A673 (cell line): ENCODE data around the gene CLDN14. TPM values are rescaled to one million over a fixed set of nuclear protein-coding genes. Genes with fewer than 3 reads are reported as not detected.

Source experiments
- BruUV-seq: library from RNA; stranded (reverse); fragments of 400-500 nt; replicated peaks from 2 replicates; lab custom pipeline; 2021; lab: Mats Ljungman, UMichigan
- CTCF ChIA-PET: fragments of 300-600 bp; sonication (Branson Sonifier 250); formaldehyde crosslinking; loops from one replicate; lab custom pipeline; 2022; ENCODE audit warnings: antibody characterized with exemption; lab: Charles Lee
- POLR2A ChIA-PET: fragments of 300-600 bp; sonication (Branson Sonifier 250); formaldehyde crosslinking; loops from one replicate; lab custom pipeline; 2022; ENCODE audit warnings: antibody characterized with exemption; ENCODE audit not compliant: low non-redundant PET; lab: Charles Lee
- DNase-seq: peaks from one replicate; pipeline ENCODE4 v3.0.0-alpha.2; 2015; ENCODE audit warnings: low spot score
- H3K27ac ChIP-seq: fragments of 200-600 bp; sonication (generic); 2 replicates; pipeline ENCODE4 v1.5.1; 2016; ENCODE audit warnings: mixed run types, low read depth, mild to moderate bottlenecking, mixed read lengths, antibody characterized with exemption, low read length; ENCODE audit not compliant: poor library complexity, severe bottlenecking
- H3K27me3 ChIP-seq: fragments of 200-600 bp; sonication (generic); replicated peaks from 2 replicates; pipeline ENCODE4 v1.6.1; 2017; ENCODE audit warnings: mixed run types, low read depth, mild to moderate bottlenecking, mixed read lengths, antibody characterized with exemption, low read length; ENCODE audit not compliant: insufficient read depth, poor library complexity
- H3K36me3 ChIP-seq: fragments of 200-600 bp; sonication (generic); 2 replicates; pipeline ENCODE4 v1.6.1; 2016; ENCODE audit warnings: mixed run types, mild to moderate bottlenecking, mixed read lengths, antibody characterized with exemption, low read length; ENCODE audit not compliant: insufficient read depth, poor library complexity, severe bottlenecking
- H3K4me1 ChIP-seq: fragments of 200-600 bp; sonication (generic); 2 replicates; pipeline ENCODE4 v1.6.1; 2017; ENCODE audit warnings: mixed run types, mild to moderate bottlenecking, mixed read lengths, antibody characterized with exemption, low read length; ENCODE audit not compliant: insufficient read depth, poor library complexity, severe bottlenecking
- H3K4me3 ChIP-seq: fragments of 200-600 bp; sonication (generic); 2 replicates; pipeline ENCODE4 v1.5.1; 2016; ENCODE audit warnings: low read depth, mixed run types, mild to moderate bottlenecking, mixed read lengths, low read length; ENCODE audit not compliant: poor library complexity, severe bottlenecking
- H3K9me3 ChIP-seq: fragments of 200-600 bp; sonication (generic); 2 replicates; pipeline ENCODE4 v1.6.1; 2016; ENCODE audit warnings: mixed run types, low read depth, mild to moderate bottlenecking, mixed read lengths, antibody characterized with exemption, low read length; ENCODE audit not compliant: poor library complexity, severe bottlenecking
- EZH2 ChIP-seq: fragments of 200-600 bp; sonication (generic); IDR thresholded peaks from 2 replicates; pipeline ENCODE4 v1.6.1; 2017; ENCODE audit warnings: borderline replicate concordance, low read depth, mild to moderate bottlenecking, mixed read lengths, antibody characterized with exemption, low read length; ENCODE audit not compliant: poor library complexity, severe bottlenecking
- intact Hi-C: fragments of 100-400 bp; cut with micrococcal nuclease; formaldehyde crosslinking; loops from one replicate; pipeline ENCODE4 v1.10.0; 2022; ENCODE audit not compliant: unreplicated experiment
- total RNA-seq: library from RNA; stranded (reverse); gene quantifications from 2 replicates; pipeline ENCODE4 v1.2.3, GENCODE V29; 2021
- TF ChIP-seq, protein P1 (sequence below): fragments of 300-800, 200-600 bp; sonication (generic); conservative IDR thresholded peaks from 2 replicates; pipeline ENCODE4 v1.5.1; 2017; ENCODE audit warnings: low read depth, mild to moderate bottlenecking, antibody characterized with exemption, low read length, moderate library complexity, mixed read lengths

CLDN14 gene
- total RNA-seq, 1 experiment from 2014 or later: not detected

- H3K27me3 ChIP-seq: no peaks in the 10 kb centered on the region
- CTCF ChIA-PET: interaction anchor here (0.6 kb wide), 2 partner anchors 141 to 438 kb away, joined by 3 read pairs; no protein-coding TSS in a partner anchor
- intact Hi-C loops: loop anchor here (5.0 kb wide), 1 partner anchor 67 kb away; no protein-coding TSS in a partner anchor
- H3K4me3 ChIP-seq: no peak overlapping the region
- DNase-seq: peak; percentile 28
- no TSS peak for BruUV-seq
- peaks cover 54% of the 10 kb centered on the region for H3K4me1 ChIP-seq
- POLR2A ChIA-PET: no interaction called here
- no peak for TF ChIP-seq EZH2
- peak overlapping the region; percentile 98 for H3K27ac ChIP-seq
- H3K9me3 ChIP-seq: no peaks in the 10 kb centered on the region
- H3K36me3 ChIP-seq: no peaks in the 10 kb centered on the region
These were observed 9.3 kb upstream of the CLDN14 start for GRCh38 chr21:36489103-36489775.

DNA sequence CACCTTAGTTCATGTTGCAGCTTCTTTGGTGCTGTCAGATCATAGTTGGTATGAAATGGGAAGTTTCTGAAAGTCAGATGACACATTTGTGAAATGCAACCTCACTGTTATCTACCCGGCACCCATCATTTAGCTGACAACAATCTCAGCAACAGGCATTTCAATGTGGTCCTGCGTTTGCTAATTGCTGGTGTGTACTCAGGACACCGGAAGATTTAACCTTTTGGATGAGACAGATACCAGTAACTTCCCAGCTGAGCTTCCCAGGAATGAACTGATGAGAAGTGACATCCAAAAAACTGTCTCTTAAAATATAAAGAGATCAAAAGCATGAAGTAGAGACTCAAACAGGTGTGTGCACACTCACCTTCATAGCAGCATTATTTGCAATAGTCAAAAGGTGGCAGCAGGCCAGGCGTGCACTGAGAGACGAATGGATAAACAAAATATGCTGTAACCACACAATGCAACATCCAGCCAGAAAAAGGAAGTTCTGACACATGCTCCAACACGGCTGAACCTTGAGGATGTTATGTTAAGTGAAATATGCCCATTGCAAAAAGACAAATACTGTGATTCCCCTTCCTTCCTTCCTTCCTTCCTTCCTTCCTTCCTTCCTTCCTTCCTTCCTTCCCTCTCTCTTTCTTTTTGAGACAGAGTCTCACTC lies 7.9 kb upstream of the CLDN14 start:
- Histone ChIP-seq H3K27me3 (no peaks in the 10 kb centered on the region), H3K9me3 (no peaks in the 10 kb centered on the region), H3K36me3 (no peaks in the 10 kb centered on the region), H3K27ac (peak overlapping the region; percentile 88), H3K4me1 (peaks cover 47% of the 10 kb centered on the region), H3K4me3 (no peak overlapping the region)
- CTCF ChIA-PET: interaction anchor here (0.6 to 1.0 kb wide), 2 partner anchors 9 to 151 kb away, joined by 4 read pairs; no protein-coding TSS in a partner anchor
- intact Hi-C loops: loop anchor here (1.0 to 5.0 kb wide), 2 partner anchors 65 to 153 kb away; no protein-coding TSS in a partner anchor
- TSS peak; percentile 24 for BruUV-seq
- DNase-seq: peak; percentile 95
- TF ChIP-seq, protein P1, sequence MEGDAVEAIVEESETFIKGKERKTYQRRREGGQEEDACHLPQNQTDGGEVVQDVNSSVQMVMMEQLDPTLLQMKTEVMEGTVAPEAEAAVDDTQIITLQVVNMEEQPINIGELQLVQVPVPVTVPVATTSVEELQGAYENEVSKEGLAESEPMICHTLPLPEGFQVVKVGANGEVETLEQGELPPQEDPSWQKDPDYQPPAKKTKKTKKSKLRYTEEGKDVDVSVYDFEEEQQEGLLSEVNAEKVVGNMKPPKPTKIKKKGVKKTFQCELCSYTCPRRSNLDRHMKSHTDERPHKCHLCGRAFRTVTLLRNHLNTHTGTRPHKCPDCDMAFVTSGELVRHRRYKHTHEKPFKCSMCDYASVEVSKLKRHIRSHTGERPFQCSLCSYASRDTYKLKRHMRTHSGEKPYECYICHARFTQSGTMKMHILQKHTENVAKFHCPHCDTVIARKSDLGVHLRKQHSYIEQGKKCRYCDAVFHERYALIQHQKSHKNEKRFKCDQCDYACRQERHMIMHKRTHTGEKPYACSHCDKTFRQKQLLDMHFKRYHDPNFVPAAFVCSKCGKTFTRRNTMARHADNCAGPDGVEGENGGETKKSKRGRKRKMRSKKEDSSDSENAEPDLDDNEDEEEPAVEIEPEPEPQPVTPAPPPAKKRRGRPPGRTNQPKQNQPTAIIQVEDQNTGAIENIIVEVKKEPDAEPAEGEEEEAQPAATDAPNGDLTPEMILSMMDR: no peak
- TF ChIP-seq EZH2: no peak
- POLR2A ChIA-PET: interaction anchor here (0.6 to 0.7 kb wide), 2 partner anchors 152 to 679 kb away, joined by 12 to 29 read pairs; no protein-coding TSS in a partner anchor

DNA sequence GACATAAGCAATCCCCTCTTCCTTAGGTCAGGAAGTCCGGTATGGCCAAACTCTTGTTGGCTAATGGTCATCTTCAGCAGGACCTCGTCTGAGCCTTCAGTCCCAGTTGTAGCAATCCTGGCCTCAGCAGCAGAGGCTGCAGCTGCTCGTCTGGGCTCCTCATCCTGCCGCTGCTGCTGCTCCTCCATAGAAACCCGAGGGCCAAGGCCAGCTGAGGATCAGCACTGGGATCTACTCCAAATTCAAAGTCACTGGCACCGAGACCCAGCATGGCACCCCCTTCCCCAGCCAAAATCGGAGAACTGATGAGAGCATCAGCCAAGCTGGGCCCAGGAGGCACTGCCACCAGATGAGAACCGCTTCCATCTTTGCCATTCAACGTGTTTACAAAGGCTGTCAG lies 6.3 kb upstream of the CLDN14 start:
- Histone ChIP-seq H3K27me3 (no peaks in the 10 kb centered on the region), H3K27ac (peak overlapping the region; percentile 86), H3K36me3 (no peaks in the 10 kb centered on the region), H3K4me3 (no peak overlapping the region), H3K9me3 (no peaks in the 10 kb centered on the region), H3K4me1 (peaks cover 40% of the 10 kb centered on the region)
- no peak for TF ChIP-seq EZH2
- TF ChIP-seq, protein P1: no peak
- intact Hi-C loops: loop anchor here (5.0 kb wide), 1 partner anchor 64 kb away; no protein-coding TSS in a partner anchor
- ChIA-PET CTCF (interaction anchor here (0.6 kb wide), 1 partner anchor 178 kb away, joined by 3 read pairs; no protein-coding TSS in a partner anchor), POLR2A (no interaction called here)
- BruUV-seq: no TSS peak
- DNase-seq: no peak
